Measurements from ENCODE around the gene OTOF. TPM values are rescaled to one million over a fixed set of nuclear protein-coding genes. Genes with fewer than 3 reads are reported as not detected.

The OTOF gene
- total RNA-seq, 4 donors from 2014 or later, result 0.21 TPM; not detected in 3

DNA sequence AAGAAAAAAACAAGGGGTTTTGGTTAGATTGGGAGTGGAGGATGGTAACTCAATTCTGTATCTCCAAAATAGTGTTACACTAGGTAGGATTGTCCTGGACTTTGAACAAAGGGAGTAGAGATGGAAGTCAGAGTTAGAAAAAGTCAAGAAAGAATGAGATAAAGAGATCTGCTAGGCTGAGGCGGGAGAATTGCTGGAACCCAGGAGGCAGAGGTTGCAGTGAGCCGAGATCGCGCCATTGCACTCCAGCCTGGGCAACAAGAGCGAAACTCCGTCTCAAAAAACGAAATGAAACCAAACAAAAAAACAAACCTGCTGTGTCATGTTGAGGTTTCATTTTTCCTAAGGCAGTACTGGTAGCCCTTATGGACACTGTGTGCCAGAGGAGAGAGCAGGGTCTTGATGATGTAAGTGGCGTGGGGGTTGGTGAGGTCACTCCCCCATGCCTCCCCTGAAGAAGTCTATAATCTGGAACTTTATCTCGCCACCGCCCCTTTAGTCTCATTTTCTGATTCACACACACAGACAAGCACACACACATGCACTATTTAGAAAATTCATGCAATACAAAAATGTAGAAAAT is 65.7 kb downstream of the OTOF start:
- Histone ChIP-seq H3K27me3 (no peaks in the 10 kb centered on the region), H3K9me3 (no peaks in the 10 kb centered on the region), H3K4me3 (no peak overlapping the region), H3K36me3 (no peaks in the 10 kb centered on the region), H3K27ac (no peak overlapping the region), H3K4me1 (no peaks in the 10 kb centered on the region)
- TF ChIP-seq, protein P1, sequence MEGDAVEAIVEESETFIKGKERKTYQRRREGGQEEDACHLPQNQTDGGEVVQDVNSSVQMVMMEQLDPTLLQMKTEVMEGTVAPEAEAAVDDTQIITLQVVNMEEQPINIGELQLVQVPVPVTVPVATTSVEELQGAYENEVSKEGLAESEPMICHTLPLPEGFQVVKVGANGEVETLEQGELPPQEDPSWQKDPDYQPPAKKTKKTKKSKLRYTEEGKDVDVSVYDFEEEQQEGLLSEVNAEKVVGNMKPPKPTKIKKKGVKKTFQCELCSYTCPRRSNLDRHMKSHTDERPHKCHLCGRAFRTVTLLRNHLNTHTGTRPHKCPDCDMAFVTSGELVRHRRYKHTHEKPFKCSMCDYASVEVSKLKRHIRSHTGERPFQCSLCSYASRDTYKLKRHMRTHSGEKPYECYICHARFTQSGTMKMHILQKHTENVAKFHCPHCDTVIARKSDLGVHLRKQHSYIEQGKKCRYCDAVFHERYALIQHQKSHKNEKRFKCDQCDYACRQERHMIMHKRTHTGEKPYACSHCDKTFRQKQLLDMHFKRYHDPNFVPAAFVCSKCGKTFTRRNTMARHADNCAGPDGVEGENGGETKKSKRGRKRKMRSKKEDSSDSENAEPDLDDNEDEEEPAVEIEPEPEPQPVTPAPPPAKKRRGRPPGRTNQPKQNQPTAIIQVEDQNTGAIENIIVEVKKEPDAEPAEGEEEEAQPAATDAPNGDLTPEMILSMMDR (IDR thresholded peaks at IDR 0.05), result no peak
- TF ChIP-seq POLR2A (IDR thresholded peaks at IDR 0.05), result no peak
- intact Hi-C loops (cut with DNase I; ENCODE audit: low total_unique reads), result no loop called here
- no peak for DNase-seq

DNA sequence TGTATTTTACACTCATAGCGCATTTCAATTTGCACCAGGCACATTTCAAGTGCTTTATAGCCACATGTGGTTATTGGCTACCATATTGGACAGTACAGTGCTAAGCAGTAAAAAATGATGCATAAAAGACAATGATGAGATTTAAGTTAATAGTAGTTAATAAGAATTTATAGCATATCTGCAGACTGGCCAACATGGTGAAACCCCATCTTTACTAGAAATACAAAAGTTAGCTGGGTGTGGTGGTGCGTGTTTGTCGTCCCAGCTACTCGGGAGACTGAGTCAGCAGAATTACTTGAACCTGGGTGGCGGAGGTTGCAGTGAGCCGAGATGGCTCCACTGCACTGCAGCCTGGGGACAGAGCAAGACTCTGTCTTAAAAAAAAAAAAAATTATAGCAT is 66.5 kb downstream of the OTOF start:
- no peak for TF ChIP-seq POLR2A (IDR thresholded peaks at IDR 0.05)
- TF ChIP-seq, protein P1 (IDR thresholded peaks at IDR 0.05), result no peak

GRCh38 chr2:26410764-26411243 is 67.1 kb downstream of the OTOF start:
- intact Hi-C loops (cut with DNase I; ENCODE audit: low total_unique reads), result no loop called here
- Histone ChIP-seq H3K27ac (no peak overlapping the region), H3K9me3 (no peaks in the 10 kb centered on the region), H3K27me3 (no peaks in the 10 kb centered on the region), H3K4me1 (no peaks in the 10 kb centered on the region), H3K4me3 (no peak overlapping the region), H3K36me3 (no peaks in the 10 kb centered on the region)
- no peak for DNase-seq
- TF ChIP-seq POLR2A (IDR thresholded peaks at IDR 0.05), result no peak
- TF ChIP-seq, protein P1 (IDR thresholded peaks at IDR 0.05), result no peak

More for the DNA sequence above, 66.5 kb downstream of the OTOF start:
- intact Hi-C loops (cut with DNase I; ENCODE audit: low total_unique reads), result no loop called here
- Histone ChIP-seq H3K27ac (no peak overlapping the region), H3K27me3 (no peaks in the 10 kb centered on the region), H3K4me1 (no peaks in the 10 kb centered on the region), H3K36me3 (no peaks in the 10 kb centered on the region), H3K4me3 (no peak overlapping the region), H3K9me3 (no peaks in the 10 kb centered on the region)
- no peak for DNase-seq

DNA sequence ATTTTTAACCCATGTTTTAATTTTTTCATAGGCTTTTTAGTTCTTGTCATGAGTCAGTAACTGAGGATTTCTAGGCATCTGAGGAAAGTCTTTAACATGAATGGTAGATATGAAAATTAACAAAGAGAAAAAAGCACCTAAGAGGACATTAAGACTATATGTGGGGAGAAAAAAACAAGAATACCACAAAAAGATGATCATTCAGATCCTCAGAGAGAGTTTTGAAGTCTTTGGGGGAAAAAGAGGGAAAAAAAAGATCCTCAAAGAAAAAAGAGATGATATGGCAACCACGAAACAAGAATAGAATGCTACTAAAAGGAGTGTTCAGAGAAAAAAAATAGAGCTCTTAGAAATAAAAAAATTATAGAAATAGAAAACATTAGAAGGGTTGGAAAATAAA is 68.1 kb downstream of the OTOF start:
- Histone ChIP-seq H3K4me3 (no peak overlapping the region), H3K27me3 (no peaks in the 10 kb centered on the region), H3K4me1 (no peaks in the 10 kb centered on the region), H3K9me3 (no peaks in the 10 kb centered on the region), H3K36me3 (no peaks in the 10 kb centered on the region), H3K27ac (no peak overlapping the region)
- no peak for TF ChIP-seq POLR2A (IDR thresholded peaks at IDR 0.05)
- TF ChIP-seq, protein P1 (IDR thresholded peaks at IDR 0.05), result no peak
- no peak for DNase-seq
- intact Hi-C loops (cut with DNase I; ENCODE audit: low total_unique reads), result no loop called here

DNA sequence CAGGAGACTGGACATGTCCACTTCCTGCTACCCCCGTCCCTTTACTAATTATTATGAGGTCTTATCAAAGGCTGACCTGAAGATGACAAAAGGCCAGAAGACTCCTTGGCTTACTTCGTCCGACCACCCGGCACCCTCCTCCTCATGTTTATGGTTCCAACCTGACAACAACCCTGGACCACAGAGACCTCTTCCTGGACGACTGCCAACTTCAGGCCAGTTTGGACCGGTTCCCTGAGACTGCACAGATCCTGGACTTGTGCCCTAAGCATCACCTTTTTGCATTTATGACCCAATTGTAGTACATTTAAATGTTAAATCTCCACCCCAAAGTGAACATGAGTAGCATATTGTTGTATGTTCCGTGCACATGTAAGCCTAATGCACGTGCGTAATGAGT is 70.4 kb downstream of the OTOF start:
- no peak for DNase-seq
- no peaks in the 10 kb centered on the region for H3K36me3 ChIP-seq
- H3K9me3 ChIP-seq, result no peaks in the 10 kb centered on the region
- no peaks in the 10 kb centered on the region for H3K27me3 ChIP-seq
- no peaks in the 10 kb centered on the region for H3K4me1 ChIP-seq
- TF ChIP-seq, protein P1 (IDR thresholded peaks at IDR 0.05), result no peak
- TF ChIP-seq POLR2A (IDR thresholded peaks at IDR 0.05), result no peak
- H3K27ac ChIP-seq, result no peak overlapping the region
- H3K4me3 ChIP-seq, result no peak overlapping the region
- intact Hi-C loops (cut with DNase I; ENCODE audit: low total_unique reads), result no loop called here

Other genes with a start within 250 kb of the OTOF start
- gene HADHA, start 233.5 kb downstream of the OTOF start, total RNA-seq, result 100 to 1,000 TPM in 2 of 4 donors, 10 to 100 TPM in 2; 93.8 to 151 (median 110) TPM
- gene HADHB, start 233.2 kb downstream of the OTOF start, total RNA-seq, result 100 to 1,000 TPM in 2 of 4 donors, 10 to 100 TPM in 2; 45.3 to 126 (median 82.5) TPM
- 10 to 100 TPM in 2 of 4 donors, 1 to 10 TPM in 2; 2.8 to 27.9 (median 13.1) TPM for gene SELENOI, start 132.0 kb downstream of the OTOF start, total RNA-seq
- under 1 TPM in 2 of 4 donors, not detected in 2; 0.21 to 0.27 TPM for gene ADGRF3, start 131.3 kb downstream of the OTOF start, total RNA-seq
- gene DRC1, start 76.2 kb downstream of the OTOF start, total RNA-seq, result 1 to 10 TPM in 2 of 4 donors, under 1 TPM in 1, not detected in 1; 0.85 to 2.4 (median 1.9) TPM
- under 1 TPM in 1 of 4 donors, not detected in 3; 0.61 TPM for gene CIB4, start 163.2 kb upstream of the OTOF start, total RNA-seq
- 1 to 10 TPM in 3 of 4 donors, under 1 TPM in 1; 0.29 to 7.8 (median 4.6) TPM for gene KCNK3, start 214.6 kb upstream of the OTOF start, total RNA-seq

All from uterus (tissue), 4 donors.